Loucy (cell line): ENCODE measurements around the gene AIF1L.

Source experiments
- EZH2phosphoT487 ChIP-seq: fragments of 200-600 bp; IDR thresholded peaks from 2 replicates; pipeline ENCODE4 v1.6.1; 2018; ENCODE audit warnings: antibody characterized with exemption, mild to moderate bottlenecking, moderate library complexity, borderline replicate concordance
- TF ChIP-seq, protein P1 (sequence below): fragments of 200-600 bp; sonication (generic); conservative IDR thresholded peaks from 2 replicates; pipeline ENCODE4 v1.5.1; 2014; ENCODE audit warnings: mild to moderate bottlenecking, antibody characterized with exemption, low read length

DNA sequence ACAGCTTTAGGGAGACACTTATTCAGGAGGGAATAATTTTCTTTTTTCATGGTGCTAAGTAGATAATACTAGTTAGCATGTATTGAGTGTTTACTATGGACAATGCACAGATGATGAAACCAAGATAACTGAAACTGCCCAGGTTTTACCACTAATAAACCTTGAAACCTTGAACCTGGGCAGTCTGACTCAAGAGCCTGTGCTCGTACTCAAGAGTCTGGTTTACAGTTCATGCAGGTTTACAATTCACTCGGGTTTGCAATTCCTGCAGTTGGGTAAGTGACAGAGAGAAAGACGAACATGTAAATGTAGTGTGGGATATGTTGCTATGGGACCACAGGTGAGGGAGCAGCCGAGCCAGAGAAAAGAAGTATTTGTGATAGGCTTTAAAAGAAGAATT, 57.3 kb downstream of the AIF1L start:
- TF ChIP-seq, protein P1, sequence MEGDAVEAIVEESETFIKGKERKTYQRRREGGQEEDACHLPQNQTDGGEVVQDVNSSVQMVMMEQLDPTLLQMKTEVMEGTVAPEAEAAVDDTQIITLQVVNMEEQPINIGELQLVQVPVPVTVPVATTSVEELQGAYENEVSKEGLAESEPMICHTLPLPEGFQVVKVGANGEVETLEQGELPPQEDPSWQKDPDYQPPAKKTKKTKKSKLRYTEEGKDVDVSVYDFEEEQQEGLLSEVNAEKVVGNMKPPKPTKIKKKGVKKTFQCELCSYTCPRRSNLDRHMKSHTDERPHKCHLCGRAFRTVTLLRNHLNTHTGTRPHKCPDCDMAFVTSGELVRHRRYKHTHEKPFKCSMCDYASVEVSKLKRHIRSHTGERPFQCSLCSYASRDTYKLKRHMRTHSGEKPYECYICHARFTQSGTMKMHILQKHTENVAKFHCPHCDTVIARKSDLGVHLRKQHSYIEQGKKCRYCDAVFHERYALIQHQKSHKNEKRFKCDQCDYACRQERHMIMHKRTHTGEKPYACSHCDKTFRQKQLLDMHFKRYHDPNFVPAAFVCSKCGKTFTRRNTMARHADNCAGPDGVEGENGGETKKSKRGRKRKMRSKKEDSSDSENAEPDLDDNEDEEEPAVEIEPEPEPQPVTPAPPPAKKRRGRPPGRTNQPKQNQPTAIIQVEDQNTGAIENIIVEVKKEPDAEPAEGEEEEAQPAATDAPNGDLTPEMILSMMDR, result no peak
- TF ChIP-seq EZH2phosphoT487, result no peak
